CD4-positive, alpha-beta T cell treated with Interleukin-4 for 1 hour (primary cell): Measurements from ENCODE around the gene ADD2.

ENCODE experiments used
- DNase-seq, 2 donors: peaks; one replicate each; pipeline ENCODE4 v3.0.0-alpha.2; 2020 to 2022

ADD2 gene

DNA sequence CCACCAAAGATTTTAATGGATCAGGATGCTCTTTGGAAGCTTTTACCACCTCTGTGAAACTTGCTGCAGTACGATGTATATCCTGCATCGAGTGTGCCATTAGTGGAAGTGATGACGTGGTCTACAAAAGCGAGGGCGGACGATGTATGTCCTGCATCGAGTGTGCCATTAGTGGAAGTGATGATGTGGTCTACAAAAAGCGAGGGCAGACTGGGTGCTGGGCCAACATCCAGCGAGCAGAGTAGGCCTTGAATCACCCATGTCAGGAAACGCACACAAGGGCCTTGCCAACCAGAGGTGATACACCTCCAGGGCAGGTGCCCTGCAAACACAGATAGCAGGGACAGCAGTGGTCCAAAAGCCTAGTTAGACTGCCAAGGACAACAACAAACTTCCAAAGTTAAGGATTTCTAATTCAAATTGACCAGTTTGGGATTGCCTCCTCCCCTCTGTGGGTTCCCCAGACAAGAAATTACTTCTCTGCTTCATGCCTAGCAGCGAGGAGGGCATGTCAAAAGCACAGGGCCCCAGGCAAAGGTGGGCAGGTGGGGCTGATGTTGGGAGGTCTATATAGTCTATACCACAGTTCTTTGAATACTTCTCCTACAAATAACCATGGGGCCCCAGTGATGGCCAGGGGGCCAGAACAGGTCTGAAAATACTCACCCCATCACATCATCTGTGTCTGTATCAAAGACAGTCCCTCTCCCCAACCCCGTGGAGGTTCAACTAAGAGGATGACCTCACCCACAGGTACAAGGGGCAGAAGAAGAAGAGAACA, 70.2 kb downstream of the ADD2 start:
- no peak for DNase-seq

DNA sequence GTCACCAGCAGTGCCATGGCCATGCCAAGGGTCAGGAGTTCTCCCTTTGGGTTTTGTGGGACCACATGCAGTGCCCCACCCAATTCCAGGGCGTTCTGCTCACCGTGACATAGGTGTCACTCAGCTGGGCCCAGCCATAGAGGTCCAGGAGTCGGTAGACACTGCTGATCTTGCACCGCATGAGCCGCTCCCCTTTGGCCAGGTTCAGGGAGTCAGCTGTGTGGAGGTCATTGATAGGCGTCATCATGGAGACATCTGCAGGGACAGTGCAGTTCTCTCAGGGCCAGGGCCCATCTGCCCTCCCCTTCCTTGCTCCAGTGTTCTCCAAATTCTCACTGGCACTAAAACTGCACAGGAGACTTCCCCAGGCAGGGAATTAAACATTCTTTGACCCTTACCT, 71.9 kb downstream of the ADD2 start:
- no peak for DNase-seq

DNA sequence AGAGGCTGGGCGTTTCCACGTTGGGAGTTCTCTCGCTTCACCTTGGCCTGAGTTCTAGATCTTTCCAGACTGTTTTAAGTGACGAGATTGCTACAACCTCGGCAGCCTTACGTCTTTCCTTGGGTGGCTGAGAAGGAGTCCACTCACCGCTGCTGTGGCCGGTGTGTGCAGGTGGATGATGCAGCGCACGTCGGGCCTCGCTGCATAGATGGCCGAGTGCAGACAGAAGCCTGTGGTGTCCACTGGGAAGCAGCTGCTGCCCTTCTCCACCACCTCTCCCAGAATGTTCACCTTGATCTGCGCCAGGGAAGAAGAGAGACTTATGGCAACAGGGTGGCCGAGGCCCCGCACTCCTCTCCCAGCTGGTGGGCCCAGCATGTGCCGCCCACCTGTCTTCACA, 75.7 kb downstream of the ADD2 start:
- DNase-seq: no peak

DNA sequence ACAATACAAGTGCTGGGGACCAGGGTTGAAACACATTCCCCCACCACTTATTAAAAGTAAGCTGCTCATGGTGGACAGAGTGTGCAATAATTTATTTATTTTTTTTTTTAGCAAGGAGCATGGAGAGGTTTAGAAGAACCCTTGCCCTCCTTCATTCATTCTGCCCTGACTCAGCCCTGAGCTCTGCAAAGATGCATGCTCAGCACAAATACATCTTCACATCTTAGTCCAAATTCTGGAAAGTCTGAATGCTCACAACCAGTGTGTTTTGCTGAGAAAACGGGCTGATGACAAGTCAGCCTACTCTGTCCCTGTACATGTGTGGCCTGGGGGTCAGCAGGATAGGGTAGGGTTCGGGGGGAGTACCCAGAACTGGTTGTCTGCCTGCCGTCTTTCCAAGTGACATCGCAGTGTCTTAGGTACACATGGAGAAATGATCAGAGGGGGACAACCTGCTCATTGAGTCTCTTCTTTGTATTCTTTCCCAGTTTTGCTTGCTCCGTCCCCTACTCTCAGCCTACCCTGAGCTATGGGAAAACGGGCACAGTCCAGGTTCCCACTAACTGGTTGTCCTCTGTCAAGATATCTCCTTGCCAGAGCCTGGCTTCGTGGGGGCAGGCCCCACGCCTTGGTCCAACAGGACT, 76.4 kb downstream of the ADD2 start:
- DNase-seq: no peak

DNA sequence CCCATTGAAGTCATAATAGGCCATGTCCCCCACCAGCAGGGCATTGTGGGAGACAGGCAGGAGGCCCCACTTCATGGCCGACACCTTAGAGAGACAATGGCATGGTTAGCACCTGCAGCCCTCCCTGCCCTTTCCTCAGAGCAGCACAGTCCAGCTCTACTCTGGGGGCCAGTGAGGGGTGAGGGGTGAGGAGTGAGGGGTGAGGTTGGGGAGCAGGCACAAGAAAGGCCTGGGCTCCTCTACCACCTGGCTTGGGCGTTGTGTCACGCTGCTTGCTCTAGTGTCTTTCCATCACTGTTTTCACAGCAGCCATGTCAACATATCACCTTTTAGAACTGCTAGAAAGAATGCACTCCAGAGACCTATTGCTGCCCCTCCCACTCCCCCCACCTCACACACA, 77.2 kb downstream of the ADD2 start:
- DNase-seq: no peak

DNA sequence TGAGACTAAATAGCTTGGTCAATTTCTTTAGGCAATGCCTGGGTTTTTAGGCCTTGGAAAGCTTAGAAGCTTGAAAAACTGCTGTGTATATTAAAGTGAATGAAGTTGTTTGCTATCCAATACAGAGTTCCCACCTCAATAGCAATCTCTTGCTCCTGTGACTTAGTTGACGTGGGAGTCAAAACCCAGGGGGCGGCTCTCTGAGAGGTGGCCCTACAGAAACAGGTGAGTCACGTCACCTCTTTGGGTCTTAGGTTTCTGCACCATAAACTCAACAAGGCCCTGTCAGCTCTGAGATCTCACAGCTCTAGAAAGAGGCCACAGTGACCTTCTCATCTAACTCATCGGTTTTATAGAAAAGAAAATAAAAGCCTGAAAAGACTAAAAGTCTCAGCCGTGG, 79.6 kb downstream of the ADD2 start:
- no peak for DNase-seq

DNA sequence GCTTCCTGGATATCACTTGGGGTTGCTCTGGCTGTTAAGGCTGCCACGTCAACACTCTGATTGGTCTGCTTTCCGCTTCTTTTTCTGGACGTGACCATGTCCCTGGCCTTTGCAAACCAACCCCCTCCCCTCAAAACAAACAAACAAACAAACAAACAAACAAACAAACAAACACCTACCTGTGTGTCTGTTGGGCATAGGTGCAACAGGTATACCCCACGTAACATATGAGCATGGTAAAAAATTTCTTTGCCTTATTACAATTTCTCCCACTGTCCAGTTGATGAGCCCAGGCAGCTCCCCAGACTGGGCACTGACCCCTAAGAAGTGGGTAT, 80.6 kb downstream of the ADD2 start:
- DNase-seq: no peak

DNA sequence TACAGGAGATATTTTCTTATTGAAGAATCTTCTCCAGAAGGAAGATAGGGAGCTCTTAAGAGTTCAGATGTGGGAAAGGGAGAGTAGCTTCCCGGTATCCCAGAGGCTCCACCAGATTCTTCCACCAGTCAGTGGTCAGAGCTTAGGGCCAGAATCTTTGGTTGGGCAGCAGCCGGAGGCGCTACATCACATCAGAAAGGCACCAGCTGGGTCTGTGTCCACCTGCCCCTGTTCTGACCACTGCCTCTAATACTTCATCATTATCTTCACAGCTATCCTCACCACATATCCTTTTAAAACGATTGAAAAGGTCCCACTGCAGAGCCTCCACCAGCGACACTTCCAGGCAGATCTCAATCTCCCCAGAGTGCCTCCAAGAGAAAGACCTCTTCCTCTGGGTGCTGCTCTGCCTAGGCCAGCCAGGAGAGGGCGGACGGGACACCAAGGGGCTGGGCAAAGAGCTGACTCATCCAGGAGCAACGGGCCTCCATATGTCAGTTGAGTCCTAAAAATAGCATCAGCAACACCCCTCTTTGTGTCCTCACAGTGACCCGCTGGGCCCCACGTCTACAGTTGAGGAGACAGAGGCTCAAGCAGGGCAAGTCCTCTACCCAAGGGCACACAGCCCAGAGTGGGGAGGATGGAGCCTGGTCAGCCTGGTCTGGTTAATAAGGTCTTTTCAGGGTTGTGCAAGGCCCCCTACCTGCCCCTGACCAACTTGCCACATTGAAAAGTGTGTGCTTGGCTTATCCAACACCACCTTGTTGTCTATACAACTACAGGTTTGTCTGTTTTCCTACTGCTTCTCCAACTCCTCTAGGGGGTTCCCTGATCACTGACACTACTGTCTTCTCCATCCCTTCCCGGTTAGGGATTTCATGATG, 81.2 kb downstream of the ADD2 start:
- peak in 1 of 2 donors; percentile 26 for DNase-seq

DNA sequence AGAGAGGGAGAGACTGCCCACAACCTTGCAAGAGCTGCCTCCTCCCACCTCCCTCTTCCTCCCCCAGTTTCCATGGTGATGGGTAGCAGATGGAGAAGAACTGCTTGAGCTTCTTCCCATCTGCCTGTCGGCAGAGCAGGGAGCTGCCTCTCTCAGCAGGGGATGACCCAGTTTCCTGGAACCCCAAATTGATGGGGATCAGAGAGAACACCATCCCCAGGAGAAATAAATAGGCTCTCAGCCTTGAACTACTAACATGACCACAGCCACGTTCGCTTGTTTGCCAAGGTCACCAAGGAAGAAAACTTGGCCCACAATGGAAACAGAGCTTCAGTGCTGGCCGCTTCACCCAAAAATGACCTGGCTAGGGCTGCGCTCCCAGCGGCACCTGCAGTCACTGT, 82.2 kb downstream of the ADD2 start:
- no peak for DNase-seq

DNA sequence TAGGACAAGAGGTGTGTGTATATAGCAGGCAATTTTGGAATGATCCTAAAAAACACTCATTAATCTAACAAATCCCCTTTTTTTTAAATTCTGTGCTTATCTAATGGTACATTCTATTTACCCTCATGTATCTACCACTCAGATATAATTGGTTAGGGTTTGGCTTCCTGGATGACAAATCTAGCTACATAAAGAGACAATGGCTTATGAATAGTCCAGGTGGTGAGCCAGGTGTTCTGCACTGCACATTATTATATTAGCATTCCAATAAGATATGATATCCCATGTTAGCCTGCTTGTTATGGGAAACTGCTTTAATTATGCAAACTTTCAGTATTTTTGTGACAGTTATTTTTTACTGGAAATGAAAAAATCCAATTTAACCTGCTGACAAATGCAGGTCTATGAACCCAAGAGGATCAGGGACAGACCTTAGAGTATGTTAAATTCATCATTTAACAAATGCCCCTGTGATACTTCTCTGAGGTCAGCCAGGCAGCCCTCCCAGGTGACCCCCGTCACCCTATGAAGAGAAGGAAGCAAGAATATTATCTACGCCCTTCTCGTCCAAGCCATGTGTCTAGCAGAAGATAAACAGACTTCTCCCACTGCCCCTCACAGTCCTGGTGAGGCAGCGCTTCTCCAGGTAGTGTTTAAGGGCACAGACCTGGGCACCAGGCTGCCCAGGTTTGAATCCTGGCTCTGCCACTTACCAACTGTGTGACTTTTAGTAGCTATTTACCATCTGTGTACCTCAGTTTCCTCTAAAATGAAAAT, 83.0 kb downstream of the ADD2 start:
- DNase-seq: no peak

DNA sequence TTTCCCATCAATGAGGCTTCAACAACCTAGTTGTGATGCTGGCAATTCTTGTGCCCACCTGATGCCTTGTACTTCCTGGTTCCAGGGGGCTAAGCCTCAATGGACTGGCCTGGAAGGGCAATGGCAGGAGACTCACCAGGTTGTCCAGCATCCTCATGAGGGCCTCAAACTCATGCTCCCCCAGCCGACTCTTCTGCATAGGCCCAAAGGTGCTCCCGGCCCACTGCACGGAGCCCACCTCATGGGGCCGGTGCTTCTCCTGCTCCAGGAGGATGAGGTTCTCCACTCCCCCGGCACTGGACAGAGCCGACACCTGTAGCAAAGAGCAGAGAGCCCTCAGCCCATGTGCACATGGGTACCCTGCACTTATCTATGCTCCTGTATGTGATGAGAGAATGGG, 84.5 kb downstream of the ADD2 start:
- DNase-seq: no peak

DNA sequence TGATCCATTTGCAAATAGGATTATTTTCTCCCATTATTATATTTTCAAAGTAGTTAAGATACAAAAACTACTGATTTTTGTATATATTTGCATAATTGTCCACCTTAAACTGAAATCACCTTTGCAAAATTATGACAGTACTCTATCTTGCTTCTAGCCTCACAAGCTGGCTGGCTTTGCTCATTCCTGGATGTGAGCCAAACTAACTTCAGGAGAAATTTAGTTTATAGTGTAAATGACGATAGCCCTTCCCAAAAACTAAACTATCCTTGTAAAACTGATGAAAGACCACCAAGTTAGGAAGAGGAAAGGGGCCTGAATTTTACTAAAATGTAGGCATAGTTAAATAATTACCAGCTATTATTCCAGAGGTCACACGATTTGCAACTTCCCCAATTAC, 87.3 kb downstream of the ADD2 start:
- DNase-seq: no peak

DNA sequence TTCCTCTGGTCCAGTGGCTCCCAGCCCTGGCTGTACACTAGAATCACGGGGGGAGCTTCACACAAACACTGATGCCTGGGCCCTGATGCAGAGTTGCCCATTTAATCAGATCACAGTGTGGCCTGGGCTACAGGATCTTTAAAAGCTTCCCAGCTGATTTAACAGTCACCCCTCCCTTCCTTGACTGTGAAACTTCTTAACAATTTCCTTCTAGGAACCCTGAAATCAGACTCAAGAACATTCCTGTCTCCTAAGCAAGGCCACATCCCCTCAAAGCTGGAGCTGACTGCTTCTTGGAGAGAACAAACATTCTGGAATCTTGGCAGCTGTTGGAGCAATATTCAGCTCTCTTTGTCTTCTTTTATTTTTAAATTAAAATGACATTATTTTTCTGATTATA, 88.7 kb downstream of the ADD2 start:
- DNase-seq: no peak

DNA sequence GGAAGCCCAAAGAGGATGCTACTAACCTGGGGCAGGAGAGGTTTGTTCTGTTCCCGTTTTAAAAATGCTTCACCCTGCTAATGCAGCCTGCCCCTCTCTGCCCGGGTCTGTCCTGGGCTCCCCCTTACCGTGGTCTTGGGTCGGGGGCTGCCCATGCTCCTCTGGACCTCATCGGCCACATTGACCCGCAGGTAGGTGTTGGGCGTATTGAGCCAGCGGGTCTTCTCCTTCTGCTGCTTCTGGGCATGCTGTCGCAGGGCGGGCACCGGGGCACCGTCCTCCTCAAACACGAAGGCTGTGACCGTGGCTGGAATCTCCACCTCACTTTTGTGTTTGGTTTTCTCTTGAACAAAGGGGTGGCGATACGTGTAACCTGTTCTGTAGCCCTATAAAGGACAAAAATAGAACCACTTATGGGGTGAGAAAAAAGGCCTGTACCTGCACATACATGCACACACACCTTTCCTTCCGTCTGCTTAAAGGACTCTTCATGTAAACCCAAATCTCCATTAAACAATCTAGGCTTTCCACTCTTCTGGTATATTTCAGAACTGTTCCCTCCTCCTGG, 89.3 kb downstream of the ADD2 start:
- no peak for DNase-seq

DNA sequence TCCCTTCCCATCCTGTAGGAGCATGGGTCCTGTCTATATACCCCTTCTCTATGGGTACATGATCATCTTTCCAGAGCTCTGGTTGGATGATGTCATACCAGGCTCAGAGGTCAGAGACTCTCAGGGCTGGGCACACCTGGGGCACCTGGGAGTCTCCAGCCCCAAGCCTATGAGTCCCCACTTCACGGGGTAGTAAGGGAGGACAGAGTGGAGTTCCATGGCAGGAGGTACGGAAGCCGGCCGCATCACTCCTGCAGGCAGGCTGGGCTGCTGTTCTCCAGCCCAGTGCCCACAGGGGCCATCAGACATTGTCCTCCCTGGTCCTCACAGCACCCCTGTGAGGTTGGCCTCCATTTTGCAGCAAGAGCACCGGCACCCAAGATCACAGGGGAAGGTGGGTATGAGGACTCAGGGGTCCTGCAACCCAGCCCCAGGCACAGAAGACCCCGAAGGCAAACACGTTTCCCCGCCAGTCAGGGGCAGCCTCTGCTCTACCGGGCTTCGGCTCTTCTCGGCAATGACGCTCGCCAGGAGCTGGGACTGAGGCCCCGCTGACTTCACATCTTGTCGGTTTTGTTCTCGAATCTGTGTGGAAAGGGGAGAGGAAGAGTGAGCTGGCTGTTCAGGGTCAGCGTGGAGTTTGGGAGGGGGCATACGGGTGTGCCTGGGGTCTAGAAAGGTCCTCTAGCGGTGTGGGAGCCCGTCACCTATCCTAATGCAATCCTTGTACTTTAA, 91.5 kb downstream of the ADD2 start:
- DNase-seq: no peak

DNA sequence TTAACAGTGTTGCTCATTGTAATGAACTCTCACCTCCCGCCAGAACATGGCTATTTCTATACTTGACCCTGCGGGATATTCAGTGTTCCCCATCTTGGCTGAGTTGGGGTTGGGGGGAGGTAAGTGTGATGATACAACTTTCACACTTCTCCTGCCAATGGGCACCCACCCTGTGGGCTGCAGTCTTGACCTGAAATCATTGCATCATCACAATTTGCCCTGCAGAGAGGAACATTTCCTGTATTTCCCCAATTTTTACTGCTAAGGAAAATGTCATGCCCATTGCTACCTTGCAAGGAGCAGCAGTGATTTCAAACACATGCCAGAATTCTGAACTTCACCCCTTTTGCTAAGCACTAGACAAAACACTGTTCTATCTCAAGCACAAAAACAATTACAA, 92.1 kb downstream of the ADD2 start:
- no peak for DNase-seq

DNA sequence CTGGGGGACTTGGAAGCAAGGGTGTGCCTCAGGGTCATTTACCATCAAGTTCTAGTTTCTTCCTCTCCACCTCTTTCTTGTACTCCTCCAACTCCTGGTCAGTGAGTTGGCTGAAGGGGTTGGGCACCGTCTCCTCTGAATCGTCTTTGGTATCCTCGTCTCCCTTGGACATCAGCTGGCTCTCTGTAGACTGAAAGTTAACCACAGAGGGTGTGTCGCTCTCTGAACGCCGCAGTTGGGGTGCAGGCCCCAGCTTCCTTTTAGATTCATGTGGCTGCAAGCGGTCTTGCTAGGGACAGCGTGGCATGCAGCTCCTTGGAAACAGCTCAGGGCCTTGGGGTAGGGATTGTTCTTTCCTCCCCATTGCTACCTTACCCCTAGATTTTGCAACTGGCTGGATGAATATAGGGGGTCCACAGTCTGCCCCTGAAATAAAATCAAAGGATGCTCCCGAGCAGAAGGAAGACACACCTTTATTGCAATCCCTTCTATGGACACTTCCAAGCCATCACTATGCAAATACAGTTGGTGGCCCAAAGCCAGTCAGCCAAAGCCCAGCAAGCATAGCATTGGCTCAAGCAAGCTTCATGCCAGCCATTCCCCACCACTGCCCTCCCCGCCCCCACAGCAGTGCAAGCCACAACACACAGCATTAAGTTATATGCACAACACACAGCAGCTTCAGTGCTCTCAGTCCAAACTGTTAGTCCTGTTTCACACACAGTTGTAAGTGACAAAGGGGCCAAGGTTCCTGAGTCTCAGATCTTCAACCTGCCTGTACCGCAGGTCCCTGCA, 93.2 kb downstream of the ADD2 start:
- no peak for DNase-seq

DNA sequence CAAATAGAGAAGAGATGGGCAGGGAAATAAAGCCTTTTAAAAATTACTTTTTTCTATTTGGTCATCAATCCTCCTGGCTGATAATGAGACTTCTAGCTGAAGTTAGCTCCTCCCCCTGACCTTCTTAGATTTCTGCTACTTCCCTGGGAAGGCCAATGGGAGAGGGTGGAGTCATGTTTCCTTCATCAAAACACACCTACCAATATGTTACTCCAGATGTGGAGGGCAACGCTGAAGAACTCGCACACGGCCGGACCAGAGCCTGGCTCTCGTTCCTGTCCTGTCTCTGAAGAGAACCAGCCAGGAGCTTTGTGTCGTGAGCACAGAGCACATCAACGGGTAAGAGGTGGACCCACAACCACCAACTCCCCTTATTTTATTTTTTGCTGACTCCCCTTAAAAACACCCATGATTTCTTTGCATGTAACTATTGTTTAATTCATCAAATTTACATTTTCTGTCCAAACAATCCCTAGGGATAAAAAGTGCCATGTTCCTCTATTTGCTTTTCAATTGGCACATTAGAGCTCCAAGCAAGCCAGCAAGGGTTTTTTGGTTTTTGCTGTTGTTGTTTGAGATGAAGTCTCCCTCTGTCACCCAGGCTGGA, 94.9 kb downstream of the ADD2 start:
- DNase-seq: no peak

DNA sequence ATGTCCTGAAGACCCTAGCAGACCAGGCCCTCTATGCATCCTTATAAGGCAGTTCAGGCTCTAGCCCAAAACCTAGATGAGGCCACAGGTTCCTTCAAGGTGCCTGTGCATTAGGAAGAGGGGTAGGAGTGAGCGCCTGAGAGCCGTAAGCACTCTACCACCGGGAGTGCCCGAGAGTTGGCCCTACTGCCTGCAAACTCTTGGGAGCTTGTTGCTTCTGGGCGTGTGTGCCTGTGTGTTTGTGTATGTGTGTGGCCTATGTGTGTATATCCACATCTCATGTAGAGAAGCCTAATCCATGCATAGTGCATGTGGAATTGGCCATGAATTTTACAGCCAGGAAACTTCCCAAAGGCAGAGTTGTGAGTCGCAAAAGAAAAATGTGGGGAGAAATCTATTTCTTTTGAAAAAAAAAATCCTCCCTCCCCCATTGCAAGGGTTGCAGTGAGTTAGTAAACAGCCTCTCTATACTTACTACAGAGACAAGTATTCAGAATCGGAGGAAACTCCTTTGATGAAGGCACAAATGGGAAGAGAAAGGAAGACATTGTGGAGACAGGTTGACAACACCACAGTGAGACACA, 96.8 kb downstream of the ADD2 start:
- DNase-seq: no peak

DNA sequence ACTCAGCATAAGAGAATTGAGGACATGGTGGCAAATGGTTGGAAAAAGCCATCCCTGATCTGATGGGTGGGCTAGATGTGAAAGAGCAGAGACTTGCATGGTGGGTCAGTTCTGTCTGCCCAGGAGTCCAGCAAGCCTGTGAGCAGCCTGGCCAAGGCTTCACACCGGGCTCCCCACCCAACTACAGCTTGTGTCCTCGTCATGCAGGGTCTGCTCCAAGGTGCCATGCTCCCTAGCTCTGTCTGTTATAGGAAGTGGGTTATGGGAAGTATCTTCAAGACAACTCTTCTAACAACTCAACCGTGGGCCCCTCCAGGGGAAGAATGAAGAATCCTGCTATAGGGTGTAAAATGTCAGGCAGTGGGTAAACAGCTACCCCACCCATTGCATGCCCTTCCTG, 97.4 kb downstream of the ADD2 start:
- no peak for DNase-seq
